CD4-positive, CD25-positive, alpha-beta regulatory T cell (primary cell): Measurements from ENCODE around the gene MAP4. TPM values are rescaled to one million over a fixed set of nuclear protein-coding genes. Genes with fewer than 3 reads are reported as not detected.

Source experiments
- ATAC-seq, 2 donors: fragments of 150-1000 bp; cut with Tn5 transposase; one replicate each; pipeline ENCODE4 v1.10.0; 2021; ENCODE audit warnings: low read depth in 2 of 2, moderate number of reproducible peaks in 2 of 2, moderate library complexity in 1 of 2
- DNase-seq, 3 donors: peaks; one replicate each; pipeline versions ENCODE4 v3.0.0 to v3.0.0-alpha.2; 2012 to 2022; ENCODE audit warnings: mixed read lengths in 1 of 3
- H3K27ac ChIP-seq: one replicate; pipeline ENCODE4 v1.7.0; 2013; ENCODE audit warnings: mild to moderate bottlenecking, low read length; ENCODE audit not compliant: insufficient read depth, poor library complexity, severe bottlenecking
- H3K27me3 ChIP-seq: one replicate; pipeline ENCODE4 v1.7.0; 2013; ENCODE audit warnings: low read length; ENCODE audit not compliant: control insufficient read depth, insufficient read depth
- H3K36me3 ChIP-seq: one replicate; pipeline ENCODE4 v1.7.0; 2013; ENCODE audit warnings: mild to moderate bottlenecking, low read length, moderate library complexity; ENCODE audit not compliant: control insufficient read depth, insufficient read depth
- H3K4me1 ChIP-seq: 2 replicates; pipeline ENCODE4 v1.7.0; 2013; ENCODE audit warnings: mild to moderate bottlenecking, low read length; ENCODE audit not compliant: insufficient read depth, control insufficient read depth, poor library complexity, severe bottlenecking
- H3K4me3 ChIP-seq: one replicate; pipeline ENCODE4 v1.7.0; 2013; ENCODE audit warnings: low read depth, mild to moderate bottlenecking, low read length, moderate library complexity
- H3K9me3 ChIP-seq, 2 experiments: 1 replicate in 1 of 2; 2 replicates in 1 of 2; pipeline ENCODE4 v1.7.0; 2013; ENCODE audit warnings: low read length in 2 of 2, mild to moderate bottlenecking in 1 of 2, moderate library complexity in 1 of 2; ENCODE audit not compliant: control insufficient read depth in 2 of 2
- H3K27ac Mint-ChIP-seq, 3 donors: one replicate each; pipeline ENCODE4 v1.8.0; 2020 to 2022; ENCODE audit warnings: mild to moderate bottlenecking in 3 of 3, mixed read lengths in 3 of 3, moderate library complexity in 2 of 3
- H3K27me3 Mint-ChIP-seq: one replicate; pipeline ENCODE4 v1.8.0; 2022; ENCODE audit warnings: mild to moderate bottlenecking, mixed read lengths
- H3K36me3 Mint-ChIP-seq: one replicate; pipeline ENCODE4 v1.8.0; 2020; ENCODE audit warnings: mixed read lengths
- H3K4me1 Mint-ChIP-seq, 4 donors: one replicate each; pipeline ENCODE4 v1.8.0; 2020 to 2022; ENCODE audit warnings: mixed read lengths in 4 of 4, mild to moderate bottlenecking in 1 of 4
- H3K4me3 Mint-ChIP-seq, 4 donors: one replicate each; pipeline ENCODE4 v1.8.0; 2020 to 2022; ENCODE audit warnings: mild to moderate bottlenecking in 4 of 4, mixed read lengths in 4 of 4, moderate library complexity in 3 of 4
- H3K9me3 Mint-ChIP-seq, 7 donors: one replicate each; pipeline ENCODE4 v1.8.0; 2020 to 2022; ENCODE audit warnings: mixed read lengths in 7 of 7, mild to moderate bottlenecking in 3 of 7, moderate library complexity in 2 of 7
- polyA plus RNA-seq, 4 donors: library from polyadenylated mRNA; unstranded; fragments of 300-500 nt; fragmentation: Illumina TruSeq; gene quantifications; one replicate each; pipeline ENCODE4 v1.2.3, GENCODE V29; 2021
- total RNA-seq: library from RNA; stranded (reverse); gene quantifications from one replicate; pipeline ENCODE4 v1.2.3, GENCODE V29; 2022

The MAP4 gene
- total and polyA plus RNA-seq, 5 donors from 2014 or later: 17.0 to 123 (median 22.6) TPM

DNA sequence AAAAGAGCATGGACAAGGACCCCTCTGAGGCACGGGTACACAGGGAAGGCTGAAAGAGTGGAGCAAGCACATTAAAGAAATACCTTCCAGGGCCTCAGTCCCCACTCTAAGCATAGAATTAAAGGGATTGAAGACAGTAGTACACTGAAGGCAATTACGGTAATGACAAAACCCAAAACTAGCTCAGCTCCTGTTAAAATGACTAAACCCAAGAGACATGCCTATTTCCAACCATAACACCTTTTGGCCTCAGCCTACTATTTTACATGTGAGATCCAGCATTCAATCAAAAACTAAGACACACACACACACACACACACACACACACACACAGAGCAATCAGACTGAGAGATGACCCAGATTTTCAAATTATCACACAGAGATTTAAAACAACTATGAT, 19.8 kb downstream of the MAP4 start:
- Histone ChIP-seq H3K4me1 (no peaks in the 10 kb centered on the region), H3K4me3 (no peak overlapping the region), H3K9me3 (no peaks in the 10 kb centered on the region), H3K27ac (no peak overlapping the region), H3K27me3 (no peaks in the 10 kb centered on the region), H3K36me3 (peaks cover 16% of the 10 kb centered on the region)
- Mint-ChIP-seq H3K9me3 (no peaks in the 10 kb centered on the region), H3K27ac (peak overlapping the region in 2 of 3 donors; percentile 33 to 39), H3K27me3 (no peaks in the 10 kb centered on the region), H3K36me3 (peaks cover 20% of the 10 kb centered on the region), H3K4me1 (peaks cover 15 to 22% (median 18%) of the 10 kb centered on the region in 4 donors), H3K4me3 (no peak overlapping the region)
- ATAC-seq: no peak
- no peak for DNase-seq

DNA sequence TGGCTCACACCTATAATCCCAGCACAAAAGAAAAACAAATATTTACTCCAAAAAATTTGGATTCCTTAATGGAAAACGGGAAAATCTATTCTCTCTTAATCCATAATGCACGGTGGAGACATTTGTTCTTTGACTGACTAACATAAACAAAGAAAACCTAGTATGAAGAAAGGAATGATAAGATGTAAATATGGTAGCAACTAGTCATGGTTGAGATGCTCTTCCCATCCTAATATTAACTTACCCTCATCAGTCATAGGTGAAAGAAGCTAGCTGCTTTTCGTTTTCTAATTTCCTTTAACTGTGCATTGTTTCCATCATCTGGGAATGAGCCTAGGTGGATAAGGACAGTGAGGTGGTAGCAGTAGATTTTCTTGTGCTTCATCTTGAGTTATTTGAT, 22.0 kb downstream of the MAP4 start:
- H3K4me3 ChIP-seq: no peak overlapping the region
- DNase-seq (no peak), ATAC-seq (no peak)
- Mint-ChIP-seq H3K4me3 (no peak overlapping the region), H3K36me3 (peaks cover 20% of the 10 kb centered on the region), H3K4me1 (peaks cover 16 to 23% (median 21%) of the 10 kb centered on the region in 4 donors), H3K27ac (no peak overlapping the region), H3K9me3 (no peaks in the 10 kb centered on the region), H3K27me3 (no peaks in the 10 kb centered on the region)
- no peaks in the 10 kb centered on the region for H3K4me1 ChIP-seq
- peaks cover 20% of the 10 kb centered on the region for H3K36me3 ChIP-seq
- H3K9me3 ChIP-seq: no peaks in the 10 kb centered on the region
- H3K27me3 ChIP-seq: no peaks in the 10 kb centered on the region
- no peak overlapping the region for H3K27ac ChIP-seq

DNA sequence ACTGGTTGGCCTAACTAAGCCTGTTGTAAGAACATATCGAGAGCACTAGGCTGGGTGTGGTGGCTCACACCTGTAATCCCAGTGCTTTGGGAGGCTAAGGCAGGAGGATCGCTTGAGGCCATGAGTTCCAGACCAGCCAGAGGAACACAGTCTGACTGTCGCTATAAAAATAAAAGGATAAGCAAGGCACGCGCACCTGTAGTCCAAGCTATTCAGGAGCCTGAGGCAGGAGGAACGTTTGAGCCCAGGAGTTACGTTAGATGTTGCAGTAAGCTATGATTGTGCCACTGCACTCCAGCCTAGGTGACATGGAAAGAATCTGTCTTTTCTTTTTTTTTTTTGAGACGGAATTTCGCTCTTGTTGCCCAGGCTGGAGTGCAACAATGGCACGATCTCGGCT, 24.9 kb downstream of the MAP4 start:
- Mint-ChIP-seq H3K36me3 (peaks cover 14% of the 10 kb centered on the region), H3K27me3 (no peaks in the 10 kb centered on the region), H3K27ac (no peak overlapping the region), H3K9me3 (no peaks in the 10 kb centered on the region), H3K4me3 (no peak overlapping the region), H3K4me1 (peaks cover 5 to 12% (median 9%) of the 10 kb centered on the region in 4 donors)
- H3K9me3 ChIP-seq: no peaks in the 10 kb centered on the region
- no peak overlapping the region for H3K27ac ChIP-seq
- DNase-seq (no peak), ATAC-seq (no peak)
- H3K36me3 ChIP-seq: peaks cover 14% of the 10 kb centered on the region
- H3K4me3 ChIP-seq: no peak overlapping the region
- H3K4me1 ChIP-seq: no peaks in the 10 kb centered on the region
- no peaks in the 10 kb centered on the region for H3K27me3 ChIP-seq

DNA sequence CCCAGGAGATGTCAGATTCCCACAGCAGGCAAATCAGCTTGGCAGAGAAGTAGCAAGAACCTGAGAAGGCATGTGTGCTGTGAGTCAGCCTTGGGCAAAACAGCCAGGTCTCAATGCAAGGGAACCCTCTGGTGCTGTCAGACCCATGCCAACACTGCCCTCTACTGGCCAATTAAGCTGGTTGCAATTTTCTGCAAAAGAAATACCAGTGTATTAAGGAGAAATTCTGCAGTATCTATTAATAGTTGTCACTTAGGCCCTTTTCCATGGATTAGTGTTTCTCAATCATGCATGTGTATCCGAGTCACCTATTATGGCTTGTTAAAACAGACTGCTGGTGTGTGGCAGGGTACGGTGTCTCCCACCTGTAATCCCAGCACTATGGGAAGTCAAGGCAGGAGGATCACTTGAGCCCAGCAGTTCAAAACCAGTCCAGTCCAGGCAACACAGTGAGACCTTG, 26.2 kb downstream of the MAP4 start:
- ATAC-seq (peak; percentile 99), DNase-seq (peak; percentile 58 to 84 (median 77))
- H3K36me3 ChIP-seq: peaks cover 12% of the 10 kb centered on the region
- Mint-ChIP-seq H3K27me3 (no peaks in the 10 kb centered on the region), H3K36me3 (peaks cover 11% of the 10 kb centered on the region), H3K4me3 (no peak overlapping the region), H3K4me1 (peaks cover 3 to 12% (median 9%) of the 10 kb centered on the region in 4 donors), H3K27ac (peak overlapping the region in 1 of 3 donors; percentile 30), H3K9me3 (no peaks in the 10 kb centered on the region)
- no peak overlapping the region for H3K27ac ChIP-seq
- no peak overlapping the region for H3K4me3 ChIP-seq
- no peaks in the 10 kb centered on the region for H3K9me3 ChIP-seq
- no peaks in the 10 kb centered on the region for H3K27me3 ChIP-seq
- H3K4me1 ChIP-seq: no peaks in the 10 kb centered on the region

DNA sequence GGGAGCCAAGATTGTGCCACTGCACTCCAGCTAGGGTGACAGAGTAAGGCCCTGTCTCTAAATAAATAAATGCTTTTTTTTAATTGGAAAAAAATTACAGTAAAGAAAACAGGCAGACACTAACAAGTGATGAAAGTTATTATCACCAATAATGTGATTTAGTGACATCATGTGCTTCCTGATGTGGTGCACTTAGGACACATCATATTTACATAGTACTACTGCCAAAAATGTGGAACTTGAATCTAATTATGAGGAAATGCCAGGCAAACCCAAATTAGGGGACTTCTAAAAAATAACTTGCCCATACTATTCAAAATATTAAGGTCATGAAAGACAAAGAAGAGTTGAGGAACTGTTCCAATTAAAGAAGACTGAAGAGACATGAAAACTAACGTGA, 30.8 kb downstream of the MAP4 start:
- Mint-ChIP-seq H3K27ac (no peak overlapping the region), H3K27me3 (no peaks in the 10 kb centered on the region), H3K4me1 (peaks cover 3 to 13% (median 10%) of the 10 kb centered on the region in 4 donors), H3K4me3 (no peak overlapping the region), H3K9me3 (no peaks in the 10 kb centered on the region), H3K36me3 (no peaks in the 10 kb centered on the region)
- no peaks in the 10 kb centered on the region for H3K36me3 ChIP-seq
- no peaks in the 10 kb centered on the region for H3K9me3 ChIP-seq
- H3K27me3 ChIP-seq: no peaks in the 10 kb centered on the region
- H3K4me3 ChIP-seq: no peak overlapping the region
- H3K4me1 ChIP-seq: no peaks in the 10 kb centered on the region
- ATAC-seq: no peak
- no peak for DNase-seq
- H3K27ac ChIP-seq: no peak overlapping the region

DNA sequence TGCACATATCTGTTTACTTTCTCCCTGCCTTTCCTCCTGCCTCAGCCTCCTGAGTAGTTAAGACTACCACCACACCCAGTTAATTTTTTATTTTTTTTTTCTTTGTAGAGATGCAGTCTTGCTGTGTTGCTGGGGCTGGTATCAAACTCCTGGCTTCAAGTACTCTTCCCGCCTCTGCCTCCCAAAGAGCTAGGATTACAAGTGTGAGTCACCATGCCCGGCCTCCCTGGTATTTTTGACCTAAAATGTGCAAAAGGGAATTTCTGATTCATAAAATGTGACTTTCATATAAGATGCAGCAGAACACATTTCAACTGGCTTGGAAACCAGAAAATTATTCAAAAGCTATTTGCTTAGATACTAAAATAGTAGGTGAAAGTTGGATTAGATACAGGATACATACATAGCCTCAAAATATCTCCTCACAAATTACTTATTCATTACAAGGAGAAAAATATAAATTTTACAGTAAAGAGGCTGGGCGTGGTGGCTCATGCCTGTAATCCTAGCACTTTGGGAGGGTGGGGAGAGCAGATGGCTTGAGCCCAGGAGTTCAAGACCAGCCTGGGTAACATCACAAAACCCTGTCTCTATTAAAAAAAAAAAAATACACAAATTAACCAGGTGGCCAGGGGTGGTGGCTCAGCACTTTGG, 32.0 kb downstream of the MAP4 start:
- ATAC-seq (no peak), DNase-seq (no peak)
- Mint-ChIP-seq H3K4me3 (no peak overlapping the region), H3K4me1 (peaks cover 0 to 9% (median 4%) of the 10 kb centered on the region in 4 donors), H3K27me3 (no peaks in the 10 kb centered on the region), H3K9me3 (no peaks in the 10 kb centered on the region), H3K27ac (no peak overlapping the region), H3K36me3 (no peaks in the 10 kb centered on the region)
- Histone ChIP-seq H3K36me3 (no peaks in the 10 kb centered on the region), H3K4me3 (no peak overlapping the region), H3K27ac (no peak overlapping the region), H3K9me3 (no peaks in the 10 kb centered on the region), H3K27me3 (no peaks in the 10 kb centered on the region), H3K4me1 (no peaks in the 10 kb centered on the region)

DNA sequence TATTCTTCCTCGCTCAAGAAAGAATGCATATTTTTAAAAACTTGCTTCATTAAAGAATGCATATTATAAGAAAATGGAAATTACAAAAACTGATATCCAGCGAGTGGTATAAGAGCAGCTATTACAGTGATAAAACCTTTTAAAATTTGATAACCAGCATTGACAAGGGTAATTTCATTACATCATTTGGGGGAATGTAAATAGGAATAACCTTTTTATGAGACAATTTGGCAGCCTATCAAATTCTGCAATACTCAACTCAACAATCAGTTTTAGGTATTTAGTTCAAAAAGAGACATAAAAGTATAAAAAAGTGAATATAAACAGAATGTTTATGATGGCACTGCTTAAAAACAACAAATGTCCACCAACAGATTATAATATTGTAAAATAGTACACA, 35.4 kb downstream of the MAP4 start:
- DNase-seq (no peak), ATAC-seq (no peak)
- H3K27me3 Mint-ChIP-seq: no peaks in the 10 kb centered on the region
- H3K27ac Mint-ChIP-seq: no peak overlapping the region
- no peaks in the 10 kb centered on the region for H3K9me3 Mint-ChIP-seq
- H3K27me3 ChIP-seq: no peaks in the 10 kb centered on the region
- no peaks in the 10 kb centered on the region for H3K36me3 Mint-ChIP-seq
- no peaks in the 10 kb centered on the region for H3K36me3 ChIP-seq
- no peak overlapping the region for H3K4me3 Mint-ChIP-seq
- H3K9me3 ChIP-seq: no peaks in the 10 kb centered on the region
- no peaks in the 10 kb centered on the region for H3K4me1 ChIP-seq
- no peak overlapping the region for H3K27ac ChIP-seq
- H3K4me3 ChIP-seq: no peak overlapping the region
- H3K4me1 Mint-ChIP-seq: peaks cover 0 to 11% (median 8%) of the 10 kb centered on the region in 4 donors

DNA sequence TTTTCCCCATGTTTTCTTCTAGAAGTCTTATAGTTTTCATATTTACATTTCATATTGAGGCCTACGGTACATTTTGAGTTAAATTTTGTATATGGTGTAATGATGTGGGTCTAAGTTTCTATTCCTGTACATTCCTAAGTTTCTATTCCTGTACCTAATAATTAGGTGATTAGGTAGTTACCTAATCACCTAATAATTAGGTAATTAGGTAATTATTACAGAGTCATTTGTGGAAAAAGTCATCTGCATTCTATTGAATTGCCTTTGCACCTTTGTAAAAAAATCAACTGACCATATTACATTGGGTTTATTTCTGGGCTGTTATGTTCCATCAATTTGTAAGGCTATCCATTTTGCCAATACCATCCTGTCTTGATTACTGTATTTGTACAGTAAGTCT, 37.1 kb downstream of the MAP4 start:
- Mint-ChIP-seq H3K27me3 (no peaks in the 10 kb centered on the region), H3K27ac (no peak overlapping the region), H3K4me3 (no peak overlapping the region), H3K36me3 (no peaks in the 10 kb centered on the region), H3K9me3 (no peaks in the 10 kb centered on the region), H3K4me1 (peaks cover 4 to 11% (median 7%) of the 10 kb centered on the region in 4 donors)
- ATAC-seq (no peak), DNase-seq (no peak)
- no peak overlapping the region for H3K4me3 ChIP-seq
- H3K4me1 ChIP-seq: no peaks in the 10 kb centered on the region
- no peak overlapping the region for H3K27ac ChIP-seq
- H3K36me3 ChIP-seq: no peaks in the 10 kb centered on the region
- no peaks in the 10 kb centered on the region for H3K27me3 ChIP-seq
- H3K9me3 ChIP-seq: no peaks in the 10 kb centered on the region
